IPS-15b (cell line): ENCODE measurements around the gene PREPL.
"Not testable (repeated sequence)": the region's sequence is repeated elsewhere in the genome, so short reads cannot be mapped to it uniquely, and the experiment has no call there.

Experiments
- H3K27me3 ChIP-seq: one replicate; pipeline ENCODE4 v1.6.1; 2013; ENCODE audit warnings: low read length; ENCODE audit not compliant: control insufficient read depth, insufficient read depth
- H3K36me3 ChIP-seq: one replicate; pipeline ENCODE4 v1.6.1; 2013; ENCODE audit warnings: low read length; ENCODE audit not compliant: control insufficient read depth, insufficient read depth
- H3K4me1 ChIP-seq: one replicate; pipeline ENCODE4 v1.6.1; 2013; ENCODE audit warnings: mild to moderate bottlenecking, low read length; ENCODE audit not compliant: control insufficient read depth, insufficient read depth
- H3K4me3 ChIP-seq: one replicate; pipeline ENCODE4 v1.5.1; 2013; ENCODE audit warnings: low read depth, low read length
- H3K9ac ChIP-seq: one replicate; pipeline ENCODE4 v1.6.1; 2013; ENCODE audit warnings: low read depth, mild to moderate bottlenecking, low read length
- H3K9me3 ChIP-seq: one replicate; pipeline ENCODE4 v1.6.1; 2013; ENCODE audit warnings: mild to moderate bottlenecking, low read length; ENCODE audit not compliant: control insufficient read depth, insufficient read depth

The PREPL gene

DNA sequence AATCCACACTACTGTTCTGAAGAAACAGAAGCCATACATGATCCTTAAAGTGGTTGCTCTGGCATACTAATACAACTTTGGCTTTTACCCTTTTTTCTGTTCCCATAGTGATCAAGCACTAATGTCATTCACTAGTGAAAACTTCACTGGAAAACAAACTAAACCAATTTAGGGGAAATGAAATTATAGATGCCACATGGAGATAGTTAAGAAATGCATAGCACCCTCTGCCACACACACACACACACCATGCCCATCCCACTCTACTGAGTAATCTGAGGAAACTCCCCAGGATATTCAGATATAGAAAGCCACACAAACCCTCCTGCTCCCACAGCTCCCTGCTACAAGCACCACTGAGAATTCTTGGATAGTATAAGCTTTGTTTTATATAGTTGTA lies 46.9 kb downstream of the PREPL start:
- no peak overlapping the region for H3K9ac ChIP-seq

DNA sequence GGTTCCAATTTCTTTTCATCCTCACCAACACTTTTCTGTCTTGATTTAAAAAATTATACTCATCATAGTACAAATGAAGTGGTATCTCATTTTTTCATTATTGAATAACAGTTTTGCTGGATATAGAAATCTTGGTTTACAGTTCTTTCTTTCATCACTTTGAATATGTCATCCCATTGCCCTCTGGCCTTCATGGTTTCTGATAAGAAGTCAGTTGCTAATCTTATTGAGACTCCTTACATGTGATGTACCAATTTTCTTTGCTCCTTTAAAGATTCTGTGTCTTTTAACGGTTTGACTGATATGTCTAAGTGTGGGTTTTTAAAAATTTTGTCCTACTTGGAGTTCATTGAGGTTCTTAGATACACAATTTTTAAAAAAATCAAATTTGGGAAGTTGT lies 51.0 kb downstream of the PREPL start:
- H3K27me3 ChIP-seq, result no peaks in the 10 kb centered on the region
- H3K36me3 ChIP-seq, result peaks cover 4% of the 10 kb centered on the region
- H3K4me1 ChIP-seq, result no peaks in the 10 kb centered on the region
- H3K4me3 ChIP-seq, result no peak overlapping the region
- no peak overlapping the region for H3K9ac ChIP-seq
- H3K9me3 ChIP-seq, result peaks cover 10% of the 10 kb centered on the region

More for the DNA sequence above, 46.9 kb downstream of the PREPL start:
- H3K27me3 ChIP-seq, result no peaks in the 10 kb centered on the region
- peaks cover 7% of the 10 kb centered on the region for H3K9me3 ChIP-seq
- no peaks in the 10 kb centered on the region for H3K4me1 ChIP-seq
- H3K36me3 ChIP-seq, result peaks cover 4% of the 10 kb centered on the region
- no peak overlapping the region for H3K4me3 ChIP-seq

DNA sequence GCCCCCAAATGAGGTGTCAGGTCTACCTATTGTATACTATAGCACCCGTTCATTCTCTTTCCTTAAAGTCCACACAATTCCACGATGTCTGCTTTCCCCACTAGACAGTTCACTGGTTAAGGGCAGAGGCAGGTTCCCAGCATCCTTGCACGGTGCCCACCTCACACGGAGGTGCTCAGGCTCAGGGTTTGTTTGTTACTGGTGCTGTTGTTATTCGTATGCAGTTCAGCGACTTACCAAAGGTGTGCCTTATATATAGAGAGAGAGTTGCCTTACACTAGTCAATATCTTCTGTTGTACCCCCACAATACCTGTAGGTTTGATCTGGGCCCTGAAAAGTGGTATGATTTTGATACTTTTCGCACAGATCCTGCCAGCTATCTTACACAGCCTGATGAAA lies 55.4 kb downstream of the PREPL start:
- no peak overlapping the region for H3K4me3 ChIP-seq
- no peaks in the 10 kb centered on the region for H3K4me1 ChIP-seq
- no peak overlapping the region for H3K9ac ChIP-seq
- peaks cover 9% of the 10 kb centered on the region for H3K9me3 ChIP-seq
- no peaks in the 10 kb centered on the region for H3K27me3 ChIP-seq
- no peaks in the 10 kb centered on the region for H3K36me3 ChIP-seq

DNA sequence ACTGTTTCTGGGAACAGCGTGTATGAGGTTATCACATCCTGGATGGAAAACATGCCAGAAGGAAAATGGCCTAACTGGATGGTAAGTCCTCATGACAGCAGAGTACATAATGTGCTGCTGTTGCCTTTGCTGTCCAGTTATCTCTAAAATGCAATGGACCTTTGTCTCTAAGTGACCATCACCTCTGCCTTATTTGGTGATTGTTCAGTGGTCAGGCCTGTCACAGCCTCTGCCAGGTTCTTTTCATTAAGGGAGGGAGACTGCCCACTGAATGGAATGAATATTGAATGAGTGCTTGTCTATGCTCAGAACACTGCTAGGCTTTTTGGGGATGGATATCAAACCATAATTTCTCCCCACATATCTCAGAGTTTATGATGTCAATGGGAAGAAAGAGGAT lies 57.0 kb downstream of the PREPL start:
- Histone ChIP-seq H3K36me3 (no peaks in the 10 kb centered on the region), H3K4me3 (no peak overlapping the region), H3K9me3 (peaks cover 2% of the 10 kb centered on the region), H3K27me3 (no peaks in the 10 kb centered on the region), H3K9ac (no peak overlapping the region), H3K4me1 (no peaks in the 10 kb centered on the region)

DNA sequence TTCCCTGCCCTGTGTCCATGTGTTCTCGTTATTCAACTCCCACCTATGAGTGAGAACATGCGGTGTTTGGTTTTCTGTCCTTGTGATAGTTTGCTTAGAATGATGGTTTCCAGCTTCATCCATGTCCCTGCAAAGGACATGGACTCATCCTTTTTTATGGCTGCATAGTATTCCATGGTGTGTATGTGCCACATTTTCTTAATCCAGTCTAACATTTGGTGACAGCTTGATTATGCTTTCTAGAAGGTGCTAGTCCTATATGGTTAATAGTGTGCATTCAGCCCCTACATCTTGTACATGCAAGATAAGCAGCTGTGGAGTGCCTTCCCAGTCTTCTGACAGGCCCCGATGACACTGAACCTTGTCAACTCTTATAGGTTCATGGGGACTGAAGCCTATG lies 57.5 kb downstream of the PREPL start:
- not testable (repeated sequence) for H3K9me3 ChIP-seq, H3K9ac ChIP-seq, H3K4me1 ChIP-seq, H3K4me3 ChIP-seq, H3K36me3 ChIP-seq, H3K27me3 ChIP-seq

GRCh38 chr2:44301111-44301510 lies 60.2 kb downstream of the PREPL start:
- H3K9ac ChIP-seq, result no peak overlapping the region
- H3K27me3 ChIP-seq, result no peaks in the 10 kb centered on the region
- H3K4me3 ChIP-seq, result no peak overlapping the region
- no peaks in the 10 kb centered on the region for H3K9me3 ChIP-seq
- H3K4me1 ChIP-seq, result no peaks in the 10 kb centered on the region
- H3K36me3 ChIP-seq, result no peaks in the 10 kb centered on the region

DNA sequence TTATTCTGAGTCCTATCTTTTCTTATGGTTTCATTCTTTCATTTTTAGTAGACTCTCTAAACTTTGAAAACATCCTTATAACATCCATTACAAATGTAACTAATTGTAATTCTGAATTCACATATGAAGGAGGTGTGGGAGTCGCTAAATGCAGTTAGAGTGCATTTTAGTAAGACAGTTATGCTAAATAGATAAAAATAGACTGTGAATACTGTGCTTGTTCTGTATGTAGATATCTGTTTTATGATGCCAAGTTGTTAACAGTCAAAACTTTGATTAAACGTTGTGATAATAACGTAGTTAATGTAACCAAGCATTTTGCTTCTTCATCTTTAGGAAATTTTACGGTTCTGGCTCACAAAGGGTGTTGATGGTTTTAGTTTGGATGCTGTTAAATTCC lies 61.7 kb downstream of the PREPL start:
- H3K36me3 ChIP-seq, result no peaks in the 10 kb centered on the region
- no peak overlapping the region for H3K4me3 ChIP-seq
- no peaks in the 10 kb centered on the region for H3K9me3 ChIP-seq
- no peaks in the 10 kb centered on the region for H3K4me1 ChIP-seq
- H3K9ac ChIP-seq, result no peak overlapping the region
- H3K27me3 ChIP-seq, result no peaks in the 10 kb centered on the region

- Histone ChIP-seq H3K4me1 (no peaks in the 10 kb centered on the region), H3K27me3 (no peaks in the 10 kb centered on the region), H3K4me3 (no peak overlapping the region), H3K9me3 (no peaks in the 10 kb centered on the region), H3K36me3 (no peaks in the 10 kb centered on the region), H3K9ac (no peak overlapping the region)
Measured at GRCh38 chr2:44297431-44297830, 63.9 kb downstream of the PREPL start.

- H3K4me1 ChIP-seq, result no peaks in the 10 kb centered on the region
- H3K36me3 ChIP-seq, result no peaks in the 10 kb centered on the region
- no peak overlapping the region for H3K9ac ChIP-seq
- no peaks in the 10 kb centered on the region for H3K9me3 ChIP-seq
- H3K4me3 ChIP-seq, result no peak overlapping the region
- H3K27me3 ChIP-seq, result no peaks in the 10 kb centered on the region
Measured at GRCh38 chr2:44296653-44297052, 64.6 kb downstream of the PREPL start.

DNA sequence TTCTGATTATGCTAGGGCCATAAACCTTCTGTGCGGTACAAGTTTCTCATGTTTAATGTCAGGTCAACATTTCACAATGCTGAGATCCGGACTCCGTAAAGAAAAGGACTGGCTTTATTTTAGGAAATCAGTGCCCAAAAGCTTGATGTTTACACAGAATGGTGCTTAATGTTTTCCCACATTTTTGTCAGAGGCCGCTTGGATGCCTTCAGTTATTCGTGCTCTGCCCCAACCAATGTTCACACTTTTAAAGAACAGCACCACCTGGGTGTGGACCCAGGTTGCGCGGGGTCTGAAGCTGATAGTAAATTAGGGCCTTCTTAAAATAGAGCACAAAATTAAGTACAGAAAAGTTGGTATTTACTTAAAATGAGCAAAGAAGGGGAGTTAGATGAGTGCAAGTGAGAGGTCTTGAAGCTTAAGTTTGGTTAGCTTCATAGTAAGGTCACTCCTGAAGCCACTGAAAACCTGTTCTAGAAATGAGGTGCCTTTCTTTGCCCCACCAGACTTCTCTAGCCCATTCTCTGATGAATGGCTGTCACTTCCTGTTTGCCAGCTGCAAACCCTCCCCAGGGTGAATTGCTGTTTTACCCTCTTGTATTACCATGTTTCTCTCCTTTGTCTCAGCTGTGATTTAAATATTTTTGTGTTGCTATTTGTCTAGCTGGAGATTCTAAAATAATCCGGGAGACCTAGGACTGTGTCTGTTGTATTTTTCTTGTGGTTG lies 65.5 kb downstream of the PREPL start:
- Histone ChIP-seq H3K36me3 (no peaks in the 10 kb centered on the region), H3K27me3 (no peaks in the 10 kb centered on the region), H3K4me3 (no peak overlapping the region), H3K9me3 (no peaks in the 10 kb centered on the region), H3K9ac (no peak overlapping the region), H3K4me1 (peaks cover 3% of the 10 kb centered on the region)

- Histone ChIP-seq H3K9ac (no peak overlapping the region), H3K36me3 (no peaks in the 10 kb centered on the region), H3K4me3 (no peak overlapping the region), H3K9me3 (no peaks in the 10 kb centered on the region), H3K27me3 (no peaks in the 10 kb centered on the region), H3K4me1 (peaks cover 3% of the 10 kb centered on the region)
Measured at GRCh38 chr2:44295113-44295512, 66.2 kb downstream of the PREPL start.

- H3K9me3 ChIP-seq, result no peaks in the 10 kb centered on the region
Measured at GRCh38 chr2:44291281-44292248, 69.7 kb downstream of the PREPL start.

More at GRCh38 chr2:44291281-44292248, 69.7 kb downstream of the PREPL start:
- no peaks in the 10 kb centered on the region for H3K27me3 ChIP-seq
- H3K36me3 ChIP-seq, result no peaks in the 10 kb centered on the region
- H3K9ac ChIP-seq, result no peak overlapping the region
- no peak overlapping the region for H3K4me3 ChIP-seq
- H3K4me1 ChIP-seq, result peaks cover 3% of the 10 kb centered on the region
